Gastroesophageal sphincter (tissue), 4 donors: Measurements from ENCODE around the gene LGALS16. TPM values are rescaled to one million over a fixed set of nuclear protein-coding genes. Genes with fewer than 3 reads are reported as not detected.

Experiments used
- ATAC-seq: fragments of 150-250 bp; one replicate; pipeline ENCODE4 v1.9.1; 2016; ENCODE audit warnings: mild to moderate bottlenecking, moderate library complexity
- H3K27ac ChIP-seq, 4 donors: fragments of 200-600 bp; sonication (generic) in 3 of 4; 1 replicate in 3 of 4; 2 replicates in 1 of 4; pipeline ENCODE4 v1.5.1; 2016 to 2019
- H3K27me3 ChIP-seq: fragments of 200-600 bp; sonication (generic); one replicate; pipeline ENCODE4 v1.5.1; 2019
- H3K36me3 ChIP-seq, 2 donors: fragments of 200-600 bp; sonication (generic); one replicate each; pipeline ENCODE4 v1.5.1; 2019; ENCODE audit warnings: control low read depth in 1 of 2
- H3K4me1 ChIP-seq, 3 donors: fragments of 200-600 bp; sonication (generic); 1 replicate in 2 of 3; 2 replicates in 1 of 3; pipeline ENCODE4 v1.5.1; 2016 to 2019; ENCODE audit warnings: control low read depth in 2 of 3
- H3K4me3 ChIP-seq, 2 donors: fragments of 200-600 bp; sonication (generic); one replicate each; pipeline ENCODE4 v1.5.1; 2019; ENCODE audit warnings: mild to moderate bottlenecking in 1 of 2, moderate library complexity in 1 of 2
- H3K9me3 ChIP-seq, 3 donors: fragments of 200-600 bp; sonication (generic); one replicate each; pipeline ENCODE4 v1.5.1; 2017 to 2019; ENCODE audit warnings: control low read depth in 2 of 3
- CTCF ChIP-seq, 4 experiments: fragments of 200-600 bp in 2 of 4; fragments of 450-650 bp in 2 of 4; sonication (generic) in 1 of 4; IDR thresholded peaks; one replicate each; pipeline ENCODE4 v1.5.1; 2017 to 2019; ENCODE audit warnings: antibody characterized with exemption in 4 of 4, mild to moderate bottlenecking in 2 of 4, moderate library complexity in 2 of 4
- EP300 ChIP-seq: sonication (generic); formaldehyde crosslinking; IDR thresholded peaks from one replicate; pipeline ENCODE4 v1.6.1; 2017; ENCODE audit warnings: antibody characterized with exemption, mild to moderate bottlenecking
- POLR2A ChIP-seq, 2 donors: fragments of 450-650 bp; IDR thresholded peaks; one replicate each; pipeline ENCODE4 v1.6.1; 2017; ENCODE audit warnings: antibody characterized with exemption in 2 of 2, mild to moderate bottlenecking in 2 of 2, moderate library complexity in 1 of 2
- POLR2AphosphoS5 ChIP-seq: sonication (generic); formaldehyde crosslinking; IDR thresholded peaks from one replicate; pipeline ENCODE4 v1.6.1; 2017; ENCODE audit warnings: antibody characterized with exemption
- WGBS, 2 donors: methylation state at CpG; one replicate each; pipeline ENCODE4 v1.1.5; 2018; ENCODE audit warnings: low coverage in 1 of 2; 5-methylcytosine and 5-hydroxymethylcytosine counted together
- total RNA-seq, 4 donors: library from RNA; depleted of rRNA; stranded (reverse); fragments of >200 nt; gene quantifications; one replicate each; pipeline ENCODE4 v1.1.0, GENCODE V29; 2016

Gene LGALS16
- total RNA-seq, 4 donors from 2014 or later = not detected

GRCh38 chr19:39701291-39701690 is 45.6 kb downstream of the LGALS16 start:
- H3K4me3 ChIP-seq = no peak overlapping the region
- H3K27me3 ChIP-seq = peaks cover 35% of the 10 kb centered on the region
- no peak overlapping the region for H3K27ac ChIP-seq
- no peak for TF ChIP-seq POLR2A (IDR thresholded peaks at IDR 0.05)
- TF ChIP-seq CTCF (IDR thresholded peaks at IDR 0.05) = no peak
- TF ChIP-seq EP300 = no peak
- no peak for TF ChIP-seq POLR2AphosphoS5
- H3K36me3 ChIP-seq = no peaks in the 10 kb centered on the region
- no peaks in the 10 kb centered on the region for H3K4me1 ChIP-seq
- no peak for ATAC-seq
- no peaks in the 10 kb centered on the region for H3K9me3 ChIP-seq
- 65 to 74% methylated on average over 5 of the region's 5 CpGs for WGBS, 2 donors

- Histone ChIP-seq H3K36me3 (no peaks in the 10 kb centered on the region), H3K4me1 (no peaks in the 10 kb centered on the region), H3K4me3 (no peak within 1 kb of the TSS), H3K27me3 (peaks cover 20% of the 10 kb centered on the region), H3K9me3 (no peaks in the 10 kb centered on the region), H3K27ac (no peak within 1 kb of the TSS)
- 31 to 63% methylated on average over 2 to 4 of the region's 6 CpGs for WGBS, 2 donors
- TF ChIP-seq POLR2A (IDR thresholded peaks at IDR 0.05) = no peak
- TF ChIP-seq CTCF (IDR thresholded peaks at IDR 0.05) = no peak
- no peak for TF ChIP-seq EP300
- no peak for TF ChIP-seq POLR2AphosphoS5
- ATAC-seq = no peak
Measured at GRCh38 chr19:39704181-39705044, 48.7 kb downstream of the LGALS16 start, which contains the start of gene LGALS14. Gene LGALS14, plus strand, starts transcription at chr19:39704481. Its CDS starts 48 bp downstream, at chr19:39704529.

- 60 to 86% methylated on average over 6 to 8 of the region's 8 CpGs for WGBS, 2 donors
- Histone ChIP-seq H3K9me3 (no peaks in the 10 kb centered on the region), H3K4me3 (no peak overlapping the region), H3K36me3 (no peaks in the 10 kb centered on the region), H3K4me1 (no peaks in the 10 kb centered on the region), H3K27me3 (peaks cover 17% of the 10 kb centered on the region), H3K27ac (no peak overlapping the region)
- ATAC-seq = no peak
- TF ChIP-seq EP300 = no peak
- no peak for TF ChIP-seq POLR2AphosphoS5
- TF ChIP-seq POLR2A (IDR thresholded peaks at IDR 0.05) = no peak
- no peak for TF ChIP-seq CTCF (IDR thresholded peaks at IDR 0.05)
Measured at GRCh38 chr19:39705578-39706188, 50.0 kb downstream of the LGALS16 start.

DNA sequence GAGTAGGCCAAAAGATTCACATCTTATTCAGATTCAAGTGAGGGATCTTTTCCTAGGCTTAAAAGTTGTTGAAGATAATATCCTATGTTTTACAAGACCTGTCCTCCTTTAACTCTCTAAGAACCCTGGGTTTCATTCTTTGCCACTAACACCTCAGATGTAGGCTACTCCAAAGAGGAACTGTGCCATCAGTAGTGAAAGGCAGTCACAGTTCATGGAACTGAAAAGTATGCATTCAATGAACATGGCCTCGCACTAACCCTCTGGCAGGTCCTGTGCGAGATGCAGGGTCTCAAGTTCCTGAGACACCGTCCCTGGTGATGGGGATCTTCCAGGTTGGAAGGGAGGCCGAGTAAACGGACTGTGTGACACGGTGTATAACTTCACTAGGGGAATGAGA is 52.9 kb downstream of the LGALS16 start:
- H3K4me3 ChIP-seq = no peak overlapping the region
- 83 to 96% methylated on average over 2 to 6 of the region's 6 CpGs for WGBS, 2 donors
- H3K9me3 ChIP-seq = no peaks in the 10 kb centered on the region
- no peak for TF ChIP-seq POLR2A (IDR thresholded peaks at IDR 0.05)
- no peak for TF ChIP-seq CTCF (IDR thresholded peaks at IDR 0.05)
- no peaks in the 10 kb centered on the region for H3K27me3 ChIP-seq
- no peak overlapping the region for H3K27ac ChIP-seq
- no peaks in the 10 kb centered on the region for H3K36me3 ChIP-seq
- no peak for ATAC-seq
- no peaks in the 10 kb centered on the region for H3K4me1 ChIP-seq
